Activated T-cell treated with anti-CD3 and anti-CD28 coated beads, Interleukin-2, amount 50 U/mL, for 4 hours (primary cell): Measurements from ENCODE around the gene IP6K3. TPM values are rescaled to one million over a fixed set of nuclear protein-coding genes. Genes with fewer than 3 reads are reported as not detected.

Experiments
- ATAC-seq, 2 donors: fragments of 200-7000 bp; cut with Tn5 transposase; one replicate each; pipeline ENCODE4 v1.10.0; 2021
- DNase-seq: peaks from one replicate; pipeline ENCODE4 v3.0.0-alpha.2; 2020
- H3K27me3 Mint-ChIP-seq: one replicate; pipeline ENCODE4 v1.8.0; 2021; ENCODE audit warnings: low read depth, mixed read lengths
- H3K36me3 Mint-ChIP-seq: one replicate; pipeline ENCODE4 v1.8.0; 2022; ENCODE audit warnings: mixed read lengths; ENCODE audit not compliant: insufficient read depth
- H3K4me1 Mint-ChIP-seq: one replicate; pipeline ENCODE4 v1.8.0; 2021; ENCODE audit warnings: low read depth, mixed read lengths
- H3K4me3 Mint-ChIP-seq: one replicate; pipeline ENCODE4 v1.8.0; 2021; ENCODE audit warnings: mild to moderate bottlenecking, moderate library complexity, mixed read lengths
- H3K9me3 Mint-ChIP-seq: one replicate; pipeline ENCODE4 v1.8.0; 2021; ENCODE audit warnings: mixed read lengths
- total RNA-seq, 3 donors: library from RNA; stranded (reverse); gene quantifications; one replicate each; pipeline ENCODE4 v1.2.1, GENCODE V29; 2021

The IP6K3 gene
- total RNA-seq, 3 donors from 2014 or later, result not detected

DNA sequence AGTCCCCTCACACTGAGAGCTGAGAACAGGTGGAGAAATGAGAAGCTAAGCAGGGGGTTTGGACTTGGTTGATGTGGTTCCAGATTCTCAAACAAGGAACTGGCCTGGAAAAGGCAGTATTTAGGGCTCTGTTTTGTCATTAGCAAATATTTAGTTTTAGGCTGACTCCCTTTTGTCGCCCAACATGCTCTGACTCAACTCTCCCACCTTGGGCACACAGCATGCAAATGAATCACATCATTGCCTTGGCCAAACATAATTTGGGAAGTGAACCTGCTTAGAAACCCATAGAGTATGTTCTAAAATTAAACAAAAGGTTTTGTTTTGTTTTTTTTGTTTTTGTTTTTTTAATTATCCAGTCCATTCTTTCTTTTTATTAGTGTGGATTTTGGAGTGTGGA is 25.7 kb downstream of the IP6K3 start:
- DNase-seq, result no peak
- Mint-ChIP-seq H3K36me3 (no peaks in the 10 kb centered on the region), H3K4me3 (no peak overlapping the region)

DNA sequence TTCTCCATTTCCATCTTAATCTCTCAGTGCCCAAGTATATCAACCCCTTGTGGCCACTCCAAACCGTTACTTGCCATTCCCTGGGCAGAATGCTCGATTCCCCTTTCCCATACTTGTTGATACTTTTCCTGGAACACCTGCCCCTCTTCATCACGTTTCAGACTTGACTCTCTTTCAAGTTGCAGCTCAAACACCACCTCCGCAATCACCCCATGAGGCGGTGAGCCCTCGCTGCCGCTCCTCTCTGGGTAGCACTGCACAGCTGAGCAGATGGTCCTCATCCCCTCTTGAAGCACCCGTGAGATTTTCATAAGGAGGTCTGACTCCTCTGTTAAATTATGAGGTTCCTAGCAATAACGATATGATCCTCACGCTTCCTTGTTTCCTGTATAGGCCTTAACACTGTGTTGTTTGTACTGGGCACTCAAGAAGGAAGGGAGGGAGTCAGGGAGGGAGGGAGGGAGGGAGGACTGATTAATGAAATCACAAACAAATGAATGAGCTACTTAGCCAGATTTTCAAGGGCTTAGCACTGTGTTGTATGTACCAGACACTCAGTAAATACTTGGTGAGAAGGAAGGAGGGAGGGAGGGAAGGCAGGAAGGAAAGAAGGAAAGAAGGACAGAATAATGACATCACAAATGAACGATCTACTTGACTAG is 27.2 kb downstream of the IP6K3 start:
- no peaks in the 10 kb centered on the region for H3K9me3 Mint-ChIP-seq
- H3K4me1 Mint-ChIP-seq, result peaks cover 11% of the 10 kb centered on the region
- H3K4me3 Mint-ChIP-seq, result no peak overlapping the region
- no peak for ATAC-seq
- no peaks in the 10 kb centered on the region for H3K36me3 Mint-ChIP-seq
- DNase-seq, result no peak
- peaks cover 11% of the 10 kb centered on the region for H3K27me3 Mint-ChIP-seq

More for the DNA sequence above, 25.7 kb downstream of the IP6K3 start:
- no peaks in the 10 kb centered on the region for H3K9me3 Mint-ChIP-seq
- ATAC-seq, result no peak
- peaks cover 11% of the 10 kb centered on the region for H3K27me3 Mint-ChIP-seq
- peaks cover 18% of the 10 kb centered on the region for H3K4me1 Mint-ChIP-seq

DNA sequence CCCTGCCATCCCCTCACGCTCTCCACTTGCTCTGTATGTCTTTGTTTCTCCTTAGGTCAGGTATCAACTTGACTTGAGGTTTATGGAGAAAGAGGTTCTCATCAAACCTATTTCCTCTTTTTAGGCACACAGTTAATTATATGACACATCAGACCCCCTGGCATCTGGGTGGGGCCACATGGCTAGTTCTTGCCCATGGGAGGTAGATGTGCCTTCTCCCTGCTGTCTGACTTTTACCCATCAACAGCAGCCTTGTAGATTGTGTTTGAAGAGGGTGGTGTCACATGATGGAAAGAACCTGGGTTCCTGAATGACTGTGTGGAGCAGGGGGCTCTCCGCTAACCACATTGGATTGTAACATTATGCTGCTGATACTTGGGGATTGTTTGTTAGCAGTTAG is 28.0 kb downstream of the IP6K3 start:
- H3K4me3 Mint-ChIP-seq, result no peak overlapping the region
- peaks cover 11% of the 10 kb centered on the region for H3K27me3 Mint-ChIP-seq
- DNase-seq, result no peak
- no peak for ATAC-seq
- H3K9me3 Mint-ChIP-seq, result no peaks in the 10 kb centered on the region
- no peaks in the 10 kb centered on the region for H3K36me3 Mint-ChIP-seq
- peaks cover 3% of the 10 kb centered on the region for H3K4me1 Mint-ChIP-seq

DNA sequence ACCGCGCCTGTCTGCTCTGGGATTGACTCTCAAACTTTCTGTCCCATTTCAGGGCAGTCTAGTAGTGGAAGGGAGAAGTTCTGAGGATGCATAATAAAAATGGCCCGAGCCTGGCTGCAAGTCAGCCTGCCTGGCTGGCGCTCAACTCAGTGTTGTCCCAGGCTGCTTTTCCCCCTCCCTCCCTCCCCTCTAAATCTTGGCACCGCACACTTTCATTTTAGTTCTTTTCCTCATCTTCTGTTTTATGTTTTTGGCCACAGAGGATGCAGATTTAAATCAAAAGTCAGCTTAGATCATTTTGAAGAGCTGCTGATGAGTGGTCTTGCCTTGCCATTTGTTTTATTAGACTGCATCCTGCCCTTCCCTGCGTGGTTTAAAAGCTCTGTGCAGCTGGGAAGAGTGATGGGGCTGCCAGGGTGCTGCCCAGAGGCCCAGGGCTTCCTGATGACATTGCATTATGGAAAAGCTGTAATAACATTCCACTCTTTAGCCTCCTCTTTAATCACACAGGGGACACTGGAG is 28.7 kb downstream of the IP6K3 start:
- H3K4me3 Mint-ChIP-seq, result no peak overlapping the region

DNA sequence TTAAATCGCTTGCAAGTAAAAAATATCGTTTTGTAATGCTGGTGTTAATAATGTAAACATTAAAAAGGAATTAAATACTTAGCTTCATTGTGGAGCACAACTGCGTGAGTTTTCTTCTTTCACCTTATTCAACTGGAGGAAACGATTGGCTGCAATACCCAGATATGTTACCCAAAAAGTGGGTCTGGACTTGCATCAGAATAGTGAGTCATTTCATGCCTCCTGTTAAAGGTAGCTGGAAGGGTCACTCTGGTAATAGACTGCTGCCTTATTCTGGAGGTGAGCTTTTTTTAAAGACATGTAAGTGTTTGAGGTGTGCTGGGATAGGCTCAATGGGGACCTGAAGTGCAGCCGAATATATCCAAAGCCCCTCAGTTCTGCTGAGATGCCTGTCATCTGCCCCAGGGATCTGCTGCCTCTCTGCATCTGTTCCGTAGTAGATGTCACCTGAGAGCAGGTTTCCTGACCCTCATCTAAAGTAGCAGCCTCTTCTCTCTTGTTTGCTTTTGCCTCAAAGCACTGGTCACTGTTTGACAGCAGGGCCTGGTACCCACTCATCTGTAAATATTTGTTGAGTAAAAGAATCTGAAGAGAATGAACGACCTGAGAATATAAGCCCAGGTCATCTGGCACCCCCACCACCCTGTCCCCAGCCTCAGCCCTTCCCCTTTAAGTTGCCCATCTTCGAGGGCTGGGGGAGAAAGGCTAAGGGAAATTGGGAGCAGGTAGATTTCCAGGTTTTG is 29.6 kb downstream of the IP6K3 start:
- Mint-ChIP-seq H3K36me3 (no peaks in the 10 kb centered on the region), H3K9me3 (no peaks in the 10 kb centered on the region), H3K4me3 (no peak overlapping the region), H3K4me1 (peaks cover under 1% of the 10 kb centered on the region), H3K27me3 (peaks cover 9% of the 10 kb centered on the region)
- DNase-seq (no peak), ATAC-seq (no peak)

More for the DNA sequence above, 28.7 kb downstream of the IP6K3 start:
- no peaks in the 10 kb centered on the region for H3K36me3 Mint-ChIP-seq
- H3K4me1 Mint-ChIP-seq, result no peaks in the 10 kb centered on the region
- DNase-seq (no peak), ATAC-seq (no peak)
- H3K27me3 Mint-ChIP-seq, result peaks cover 9% of the 10 kb centered on the region
- H3K9me3 Mint-ChIP-seq, result no peaks in the 10 kb centered on the region

DNA sequence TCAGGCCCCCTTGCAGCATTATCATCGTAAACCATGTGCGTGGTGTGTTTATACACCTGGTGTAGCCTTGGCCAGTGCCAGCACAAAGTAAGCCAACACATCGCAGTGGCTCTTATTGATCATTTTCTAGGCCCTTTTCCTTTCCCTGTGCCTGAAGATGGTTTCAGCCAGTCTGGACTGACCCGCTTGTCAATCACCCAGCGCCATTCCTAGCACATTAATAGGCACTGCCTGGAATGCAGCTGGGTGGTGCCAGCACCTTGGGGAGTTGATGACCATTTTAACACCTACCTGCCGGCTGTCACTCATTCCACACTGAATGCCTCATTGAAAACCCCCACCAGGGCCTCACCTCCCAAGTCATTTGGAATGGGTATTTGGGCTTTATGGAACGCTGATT is 30.3 kb downstream of the IP6K3 start:
- no peak for DNase-seq
- H3K4me3 Mint-ChIP-seq, result no peak overlapping the region
- no peak for ATAC-seq
- peaks cover 6% of the 10 kb centered on the region for H3K4me1 Mint-ChIP-seq
- H3K36me3 Mint-ChIP-seq, result no peaks in the 10 kb centered on the region
- H3K9me3 Mint-ChIP-seq, result no peaks in the 10 kb centered on the region
- H3K27me3 Mint-ChIP-seq, result peaks cover 9% of the 10 kb centered on the region

DNA sequence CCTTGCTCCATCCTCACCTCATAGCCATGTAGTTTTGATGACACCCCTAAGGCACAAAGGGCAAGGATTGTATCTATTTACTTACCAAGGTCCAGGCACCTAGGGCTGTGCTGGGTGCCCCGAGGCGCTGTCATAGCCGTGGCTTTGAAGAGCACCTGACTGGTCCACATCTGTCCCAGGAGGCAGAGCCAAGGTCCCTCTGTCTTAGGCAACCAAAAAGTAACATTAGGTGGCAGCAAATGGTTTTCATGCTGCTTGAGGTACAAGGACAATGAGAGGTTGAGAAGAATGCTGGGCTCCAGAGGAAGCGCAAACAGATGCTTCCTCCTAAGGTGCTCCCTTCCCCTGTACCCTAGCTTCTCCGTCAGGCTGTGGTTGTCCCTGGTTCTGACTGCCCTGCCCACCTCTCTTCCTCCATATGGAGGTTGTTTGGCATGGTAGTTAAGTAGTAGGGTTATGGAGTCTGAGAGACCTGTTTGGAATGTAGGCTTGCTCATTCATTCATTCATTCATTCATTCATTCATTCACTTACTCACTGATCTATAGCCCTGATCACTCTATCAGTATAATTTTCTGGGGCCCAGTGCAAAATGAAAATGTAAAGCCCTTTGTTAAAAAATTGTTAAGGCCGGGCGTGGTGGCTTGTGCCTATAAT is 32.2 kb downstream of the IP6K3 start:
- DNase-seq (no peak), ATAC-seq (no peak)
- Mint-ChIP-seq H3K9me3 (no peaks in the 10 kb centered on the region), H3K36me3 (peaks cover 12% of the 10 kb centered on the region), H3K4me3 (no peak overlapping the region), H3K4me1 (peaks cover 21% of the 10 kb centered on the region), H3K27me3 (no peaks in the 10 kb centered on the region)

DNA sequence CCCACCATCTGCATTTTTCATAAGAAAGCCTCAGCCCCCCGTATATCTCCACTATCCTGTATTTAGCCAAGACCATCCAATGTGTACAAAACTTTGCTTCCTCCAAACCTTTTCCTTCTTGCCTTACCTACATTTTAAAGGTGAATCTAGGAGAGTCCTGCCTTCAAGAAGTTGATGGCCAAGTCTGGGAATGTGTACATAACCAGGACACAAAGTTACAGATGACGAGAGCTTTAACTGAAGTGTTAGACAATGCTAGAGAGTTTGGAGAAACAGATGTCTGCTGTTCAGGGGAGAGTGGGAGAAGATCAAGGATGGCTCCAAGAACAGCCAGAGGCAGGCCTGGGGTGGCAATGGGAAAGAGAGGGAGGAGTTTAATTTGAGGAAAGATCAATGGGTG is 32.9 kb downstream of the IP6K3 start:
- Mint-ChIP-seq H3K9me3 (no peaks in the 10 kb centered on the region), H3K4me1 (peaks cover 27% of the 10 kb centered on the region), H3K27me3 (no peaks in the 10 kb centered on the region), H3K4me3 (no peak overlapping the region), H3K36me3 (peaks cover 18% of the 10 kb centered on the region)
- ATAC-seq, result no peak
- DNase-seq, result no peak

DNA sequence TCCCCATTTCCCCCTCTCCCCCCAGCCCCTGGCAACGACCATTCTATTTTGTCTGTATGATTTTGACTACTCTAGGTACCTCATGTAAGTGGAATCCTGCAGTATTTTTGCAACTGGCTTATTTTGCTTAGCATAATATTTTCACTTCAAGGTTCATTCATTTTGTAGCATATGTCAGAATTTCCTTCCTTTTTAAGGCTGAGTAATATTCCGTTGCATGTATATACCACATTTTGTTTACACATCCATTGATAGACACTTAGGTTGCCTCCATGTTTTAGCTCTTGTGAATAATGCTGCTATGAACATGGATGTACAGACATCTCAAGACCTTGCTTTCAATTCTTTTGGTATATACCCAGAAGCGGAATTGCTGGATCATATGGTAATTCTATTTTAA is 33.8 kb downstream of the IP6K3 start:
- H3K9me3 Mint-ChIP-seq, result no peaks in the 10 kb centered on the region
- no peak for DNase-seq
- no peak for ATAC-seq
- peaks cover 22% of the 10 kb centered on the region for H3K36me3 Mint-ChIP-seq
- no peak overlapping the region for H3K4me3 Mint-ChIP-seq
- H3K4me1 Mint-ChIP-seq, result peaks cover 31% of the 10 kb centered on the region
- H3K27me3 Mint-ChIP-seq, result no peaks in the 10 kb centered on the region

DNA sequence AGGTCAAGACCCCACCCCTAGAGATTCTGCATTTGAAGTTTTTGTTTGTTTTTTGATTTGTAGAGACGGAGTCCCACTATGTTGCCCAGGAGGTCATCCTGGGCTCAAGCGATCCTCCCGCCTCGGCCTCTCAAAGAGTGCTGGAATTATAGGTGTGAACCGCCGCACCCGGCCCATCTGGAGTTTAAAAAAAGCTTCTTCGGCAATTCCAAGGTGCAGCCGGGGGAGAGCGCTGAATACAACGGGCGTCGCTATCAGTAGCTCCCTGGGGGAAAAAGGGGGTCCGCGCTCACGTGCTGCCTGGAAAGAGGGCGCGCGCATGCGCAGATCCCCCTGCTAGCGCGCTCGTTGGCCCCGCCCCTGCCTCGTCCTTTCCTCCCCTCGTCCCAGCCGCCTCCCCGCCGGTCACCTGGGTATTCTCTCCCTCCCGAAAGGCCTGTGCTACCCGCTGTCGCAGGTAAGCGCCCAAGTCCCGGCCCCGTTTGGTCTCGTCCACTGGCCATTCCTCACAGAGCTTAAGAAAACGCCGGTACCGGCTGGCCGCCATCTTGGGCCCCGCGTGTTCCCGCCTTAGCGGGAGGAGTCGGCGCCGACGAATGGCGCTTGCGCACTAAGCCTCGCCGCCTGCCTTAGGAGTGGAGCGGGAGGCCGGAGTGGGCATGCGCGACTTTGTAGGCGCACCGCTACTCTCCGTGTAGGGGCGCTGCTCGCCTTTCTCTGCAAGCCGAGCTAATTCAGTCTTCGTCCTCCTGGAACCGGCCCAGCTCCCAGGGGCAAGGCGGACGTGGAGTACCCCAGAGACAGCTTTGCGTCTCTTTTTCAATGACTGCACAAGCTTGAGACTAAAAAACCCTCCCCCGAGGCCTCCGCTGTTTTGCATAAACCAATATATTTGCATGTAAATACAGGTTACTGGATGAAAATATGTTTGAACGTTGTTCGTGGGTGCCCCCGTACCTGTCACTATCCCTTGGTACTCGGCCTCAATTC is 35.3 kb downstream of the IP6K3 start, which contains the start of gene UQCC2:
TSS of gene UQCC2 (minus strand) at position 561 of the 990 bp plus-strand sequence. CDS start at position 547, 14 bp downstream.
- Mint-ChIP-seq H3K9me3 (no peaks in the 10 kb centered on the region), H3K4me3 (peak within 1 kb of the TSS; percentile 98), H3K27me3 (no peaks in the 10 kb centered on the region), H3K36me3 (peaks cover 26% of the 10 kb centered on the region), H3K4me1 (peaks cover 35% of the 10 kb centered on the region)
- ATAC-seq (peak; percentile 96 to 97), DNase-seq (peak; percentile 97)

DNA sequence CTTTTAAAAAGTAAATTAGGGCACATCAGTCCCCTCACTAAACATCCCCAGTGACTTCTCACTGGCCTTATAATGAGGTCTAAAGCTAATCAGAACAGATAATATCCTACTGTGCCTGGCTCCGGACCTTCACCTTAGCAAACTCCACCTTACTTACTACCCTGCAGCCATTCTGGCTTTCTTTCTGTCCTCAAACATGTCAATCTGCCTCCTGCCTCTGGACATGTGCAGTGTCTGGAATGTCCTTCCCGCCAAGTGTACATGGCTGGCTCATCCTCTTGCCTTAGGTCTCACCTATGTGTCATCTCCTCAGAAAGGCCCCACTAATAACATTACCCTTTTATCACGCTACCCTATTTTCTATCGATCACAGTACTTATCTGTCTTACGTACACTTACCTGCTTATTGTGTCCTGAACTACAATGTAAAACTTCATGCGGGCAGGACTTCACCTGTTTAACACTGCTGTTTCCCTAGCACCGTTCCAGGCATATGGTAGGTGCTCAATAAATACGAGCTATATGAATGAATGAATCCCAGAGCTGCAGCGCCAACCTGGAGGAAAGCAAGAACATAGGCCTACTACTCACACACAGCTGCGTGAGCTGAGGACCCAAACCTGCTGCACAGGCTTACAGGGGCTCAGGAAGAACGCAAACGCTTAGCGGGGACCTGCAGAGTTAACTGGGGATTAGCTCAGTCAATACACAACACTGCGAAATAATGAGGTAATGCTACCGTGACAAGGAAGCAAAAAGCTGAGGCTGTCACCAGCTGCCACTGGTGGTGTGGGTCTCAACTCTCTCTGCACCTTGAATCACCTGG is 36.2 kb downstream of the IP6K3 start:
- no peaks in the 10 kb centered on the region for H3K9me3 Mint-ChIP-seq
- H3K4me1 Mint-ChIP-seq, result peaks cover 35% of the 10 kb centered on the region
- H3K27me3 Mint-ChIP-seq, result no peaks in the 10 kb centered on the region
- peak; percentile 1 to 5 for ATAC-seq
- peaks cover 26% of the 10 kb centered on the region for H3K36me3 Mint-ChIP-seq
- peak overlapping the region; percentile 98 for H3K4me3 Mint-ChIP-seq
- DNase-seq, result no peak

DNA sequence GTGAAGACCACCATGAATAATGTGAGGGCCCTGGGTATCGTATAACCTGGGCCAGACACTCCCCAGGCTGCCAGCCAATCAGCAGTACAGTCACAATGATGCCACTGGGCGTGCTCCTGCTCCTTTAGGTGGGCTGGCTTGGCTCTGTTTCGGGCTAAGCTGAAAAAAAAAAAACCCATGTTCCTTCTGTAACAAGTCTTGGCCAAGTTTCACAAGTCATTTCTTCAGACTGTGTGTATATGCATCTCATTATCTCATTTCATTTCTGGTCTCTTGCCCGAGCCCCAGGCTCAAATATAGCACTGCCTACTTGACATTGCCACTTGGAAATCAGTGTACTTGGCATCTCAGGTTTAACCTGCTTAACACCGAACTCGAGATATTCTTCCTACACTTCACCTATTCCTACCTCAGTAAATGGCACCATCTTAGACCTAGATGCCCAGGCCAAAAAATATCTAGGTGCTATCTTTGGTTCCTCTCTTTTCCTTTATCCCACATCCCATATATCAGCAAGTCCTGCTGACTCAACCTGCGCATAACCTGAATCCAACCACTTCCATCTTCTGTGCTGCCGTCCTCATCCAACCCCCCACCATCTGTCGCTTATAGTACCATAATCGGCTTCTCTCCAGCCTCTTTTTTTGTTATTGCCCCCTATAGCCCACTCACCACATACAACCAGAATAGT is 37.0 kb downstream of the IP6K3 start:
- Mint-ChIP-seq H3K9me3 (no peaks in the 10 kb centered on the region), H3K27me3 (no peaks in the 10 kb centered on the region), H3K36me3 (peaks cover 26% of the 10 kb centered on the region), H3K4me1 (peaks cover 35% of the 10 kb centered on the region), H3K4me3 (peak overlapping the region; percentile 98)
- DNase-seq (no peak), ATAC-seq (no peak)
